GM19452 (cell line): ENCODE data around the gene MAML2.
A peak's percentile ranks its signal among the peaks of the same experiment; 100 is the strongest.

Experiments
- ATAC-seq: cut with Tn5 transposase; IDR thresholded peaks from one replicate; pipeline ENCODE4 v1.9.1; 2021; ENCODE audit not compliant: unreplicated experiment

MAML2 gene

GRCh38 chr11:96215826-96216225 is 127.2 kb downstream of the MAML2 start:
- peak; percentile 4 for ATAC-seq

DNA sequence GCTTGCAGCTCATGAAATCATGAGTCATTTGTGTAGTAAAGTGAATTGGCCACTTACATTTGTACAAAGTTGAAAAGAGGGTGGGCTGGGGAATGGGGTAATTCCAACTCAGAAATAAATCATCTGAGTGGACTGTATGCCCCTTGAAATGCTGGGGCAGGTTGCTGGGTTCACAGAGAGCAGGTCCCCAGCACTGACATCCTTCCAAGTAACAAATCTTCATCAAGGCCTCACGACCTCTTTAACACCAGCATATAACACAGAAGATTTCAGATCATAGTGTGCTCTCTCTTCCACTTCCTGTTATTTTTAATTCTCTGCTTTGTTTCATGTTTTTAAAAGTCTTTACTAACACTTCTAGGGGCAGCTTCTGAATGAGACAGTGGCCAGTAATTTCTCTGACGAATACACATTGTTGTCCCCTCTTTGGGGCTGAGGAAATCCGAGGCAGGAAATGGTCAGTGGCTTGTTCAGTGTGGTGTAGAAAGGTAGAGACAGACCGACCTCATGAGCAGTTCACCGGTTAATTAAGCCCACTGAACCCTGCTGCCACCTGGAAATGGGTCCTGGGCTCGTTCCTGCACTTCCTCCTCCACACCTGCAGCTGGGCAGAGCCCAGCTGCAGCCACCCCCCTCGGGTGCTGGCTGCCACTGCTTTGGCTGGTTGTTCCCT is 127.7 kb downstream of the MAML2 start:
- ATAC-seq, result peak; percentile 82

GRCh38 chr11:96214777-96215109 is 128.3 kb downstream of the MAML2 start:
- ATAC-seq, result no peak

GRCh38 chr11:96213500-96213899 is 129.5 kb downstream of the MAML2 start:
- ATAC-seq, result no peak

DNA sequence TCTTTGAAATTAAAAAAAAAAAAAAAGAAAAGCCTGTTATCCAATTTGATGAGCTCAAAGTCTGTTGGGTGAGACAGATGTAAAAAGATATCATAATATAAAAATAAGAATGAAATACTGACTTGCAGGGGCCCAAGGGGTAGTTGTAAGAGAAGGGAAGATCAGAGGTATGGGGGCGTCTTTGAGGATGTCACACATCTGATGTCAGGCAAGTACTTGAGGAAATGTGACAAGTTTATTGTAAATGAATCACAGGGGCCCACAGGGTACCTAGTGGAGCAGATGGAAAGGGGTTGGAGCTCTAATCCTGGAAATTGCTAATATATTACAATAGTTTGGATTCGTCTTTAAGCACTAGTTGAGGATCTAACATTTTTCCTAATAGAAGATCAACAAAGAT is 131.6 kb downstream of the MAML2 start:
- ATAC-seq, result no peak

GRCh38 chr11:96207459-96208449 is 135.2 kb downstream of the MAML2 start:
- no peak for ATAC-seq

- ATAC-seq, result no peak
These were observed 136.0 kb downstream of the MAML2 start for GRCh38 chr11:96206955-96207354.

GRCh38 chr11:96205460-96205809 is 137.6 kb downstream of the MAML2 start:
- no peak for ATAC-seq

DNA sequence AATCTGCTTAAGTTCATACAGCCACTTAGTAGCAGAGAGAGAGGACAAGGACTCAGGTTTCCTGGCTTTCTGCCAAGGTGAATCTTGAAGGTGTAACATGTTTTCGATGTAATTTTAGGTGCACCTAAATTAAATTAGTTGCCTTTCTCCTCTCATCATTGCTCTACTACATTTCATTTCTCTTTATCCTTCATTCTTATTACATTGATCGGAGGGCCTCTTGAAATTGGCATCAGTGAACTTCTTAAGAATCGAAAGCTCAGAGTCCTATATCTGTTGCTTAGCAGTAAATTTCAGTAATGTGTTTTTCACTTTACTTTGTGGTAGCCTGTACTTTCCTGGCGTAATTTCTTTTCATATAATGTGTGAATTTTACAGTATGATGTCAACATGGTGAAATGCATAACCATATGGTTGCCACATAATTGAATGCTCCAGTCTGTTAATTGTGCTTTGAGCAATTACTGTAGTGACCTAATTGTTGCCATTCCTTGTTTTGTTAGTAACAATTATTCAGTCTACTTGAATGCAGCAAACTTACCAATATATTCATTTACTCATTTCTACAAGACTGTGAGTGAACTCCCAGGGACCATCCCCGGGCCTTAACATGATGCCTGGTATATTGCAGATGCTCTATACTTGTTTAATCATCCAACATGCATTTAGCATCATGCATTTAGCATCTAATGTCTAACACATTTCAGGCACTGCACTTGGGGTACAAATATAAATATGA is 138.1 kb downstream of the MAML2 start:
- ATAC-seq, result no peak

DNA sequence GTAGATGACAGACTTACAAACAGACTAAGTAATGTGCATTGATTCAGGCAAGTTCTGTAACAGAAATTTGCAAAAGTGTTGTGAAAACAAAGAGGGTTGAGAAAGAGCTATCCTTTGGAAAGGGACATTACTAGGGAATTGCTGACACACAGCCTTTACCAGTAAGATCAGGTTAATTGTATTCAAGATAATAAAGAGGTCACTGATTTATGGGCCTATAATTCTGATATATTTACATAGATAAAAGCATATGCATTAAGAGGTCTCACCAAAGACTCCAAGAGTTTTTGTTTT is 138.7 kb downstream of the MAML2 start:
- no peak for ATAC-seq

DNA sequence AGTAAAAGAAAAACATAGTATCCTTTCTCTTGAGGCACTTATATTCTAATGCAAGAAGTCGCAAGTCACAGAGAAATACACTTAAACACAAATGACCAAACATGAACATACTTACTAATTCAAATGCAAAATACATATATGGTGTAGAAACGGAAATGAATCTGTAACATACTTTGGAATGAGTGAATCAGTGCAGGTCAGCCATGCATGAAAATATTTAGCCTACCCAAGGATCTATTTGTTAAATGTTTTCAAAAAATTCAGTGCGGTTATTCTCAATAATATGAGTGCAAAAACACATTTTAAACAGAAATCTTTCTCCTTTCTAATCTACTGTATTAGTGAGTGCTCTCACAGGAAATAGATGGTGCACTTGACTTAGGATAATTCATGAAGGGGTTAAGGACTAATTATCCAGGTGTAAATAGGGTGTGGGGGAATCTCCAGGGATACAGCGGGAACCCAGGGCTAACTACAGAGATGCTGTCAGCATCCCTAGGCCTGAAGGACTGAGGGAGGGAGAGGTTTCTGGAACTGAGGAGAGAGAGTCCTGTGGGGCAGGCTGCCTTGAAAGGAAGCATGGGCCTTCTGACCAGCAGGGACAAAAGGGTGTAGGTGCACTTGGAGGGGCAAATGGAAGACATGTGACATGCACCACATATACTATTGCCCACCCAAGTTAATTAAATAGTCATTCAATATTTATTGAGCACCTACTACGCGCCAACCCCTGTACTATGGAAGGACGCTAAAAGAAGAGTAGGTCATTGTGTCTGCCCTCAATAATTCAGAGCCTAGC is 139.2 kb downstream of the MAML2 start:
- ATAC-seq, result no peak

- no peak for ATAC-seq
These were observed 142.8 kb downstream of the MAML2 start for GRCh38 chr11:96200243-96200642.

DNA sequence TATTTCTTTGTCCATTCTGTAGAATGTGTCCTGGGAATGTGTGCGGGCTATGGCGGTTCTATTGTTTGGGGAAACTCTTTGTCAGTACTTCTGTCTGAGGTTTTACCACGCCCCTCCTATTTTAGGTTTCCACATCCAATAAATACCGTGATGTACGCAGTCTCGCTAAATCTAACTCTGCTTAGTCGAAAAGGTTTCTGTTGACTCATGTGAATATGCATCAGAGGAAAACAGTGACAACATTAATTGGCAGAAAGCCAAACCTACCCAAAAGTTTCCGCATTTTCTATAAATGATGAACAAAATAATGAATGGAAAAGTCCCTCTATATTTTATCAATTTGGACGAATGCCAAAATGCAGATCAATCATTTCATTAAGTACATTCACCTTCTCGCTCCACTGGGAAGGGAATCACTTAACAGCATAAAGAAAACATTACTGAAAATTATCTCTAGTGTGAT is 143.4 kb downstream of the MAML2 start:
- no peak for ATAC-seq

DNA sequence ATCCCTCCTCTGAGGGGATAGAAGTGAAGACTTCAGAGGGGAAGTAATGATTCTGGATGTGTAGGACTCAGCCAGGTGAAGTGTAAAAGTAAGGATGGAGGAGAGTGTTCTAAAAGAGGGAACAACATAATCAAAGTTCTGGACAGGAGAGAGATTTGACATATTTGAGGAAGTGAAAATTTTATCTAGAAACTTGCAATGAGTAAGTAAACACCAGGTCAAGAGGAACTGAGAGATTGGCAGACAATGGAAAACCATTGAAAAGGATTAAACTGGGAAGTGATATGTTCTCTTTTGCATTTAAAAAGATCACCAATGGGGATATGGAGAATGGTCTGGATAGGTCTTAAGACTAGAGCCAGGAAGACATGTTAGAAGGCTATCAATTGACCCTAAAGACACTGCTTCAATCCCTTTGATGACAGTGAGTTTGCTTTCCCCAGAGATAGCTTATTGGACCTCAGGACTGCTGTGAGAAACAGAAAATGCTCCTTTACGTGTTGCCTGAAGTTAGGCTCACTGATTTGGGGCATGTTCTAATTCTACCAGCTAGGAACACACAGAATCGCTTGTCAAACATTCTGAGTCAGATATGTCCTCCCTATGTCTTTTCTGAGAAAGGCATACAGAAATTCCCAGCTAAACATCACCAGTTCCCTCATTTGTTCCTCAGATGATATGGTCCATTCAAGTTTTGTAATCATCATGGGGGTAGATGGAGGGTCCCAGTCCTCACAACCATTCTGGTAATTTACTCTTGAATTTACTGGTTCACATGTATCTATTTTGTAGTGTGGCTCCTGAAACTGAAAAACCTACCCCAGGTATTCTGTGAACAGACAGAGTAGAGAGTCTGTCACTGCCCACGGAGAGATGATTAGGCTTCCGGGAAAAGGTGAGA is 144.9 kb downstream of the MAML2 start:
- peak; percentile 69 for ATAC-seq

GRCh38 chr11:96197103-96197502 is 145.9 kb downstream of the MAML2 start:
- no peak for ATAC-seq

DNA sequence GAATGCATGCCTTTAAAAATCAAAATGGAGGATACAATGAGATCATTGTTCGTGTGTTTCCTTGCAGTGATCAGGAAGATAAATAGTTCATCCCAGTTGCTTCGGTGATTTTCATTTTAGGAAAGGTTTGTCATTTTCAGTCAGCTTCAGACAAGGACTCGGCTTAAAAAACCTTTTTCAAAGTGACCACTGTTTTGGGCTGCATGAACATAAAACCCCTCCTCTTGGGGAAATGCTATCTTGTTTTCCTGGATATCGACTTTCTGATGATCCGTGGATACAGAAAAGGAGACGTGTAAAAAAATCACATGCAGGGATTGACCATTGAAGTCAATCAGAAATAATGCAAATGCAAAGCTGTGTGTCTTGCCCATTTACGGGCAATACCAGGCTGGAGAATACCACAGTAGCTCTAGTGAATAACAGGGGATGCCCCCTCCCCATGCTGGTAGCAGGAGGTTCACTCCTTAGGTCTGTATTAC is 146.8 kb downstream of the MAML2 start:
- no peak for ATAC-seq

- no peak for ATAC-seq
These were observed 147.3 kb downstream of the MAML2 start for GRCh38 chr11:96195671-96196070.

DNA sequence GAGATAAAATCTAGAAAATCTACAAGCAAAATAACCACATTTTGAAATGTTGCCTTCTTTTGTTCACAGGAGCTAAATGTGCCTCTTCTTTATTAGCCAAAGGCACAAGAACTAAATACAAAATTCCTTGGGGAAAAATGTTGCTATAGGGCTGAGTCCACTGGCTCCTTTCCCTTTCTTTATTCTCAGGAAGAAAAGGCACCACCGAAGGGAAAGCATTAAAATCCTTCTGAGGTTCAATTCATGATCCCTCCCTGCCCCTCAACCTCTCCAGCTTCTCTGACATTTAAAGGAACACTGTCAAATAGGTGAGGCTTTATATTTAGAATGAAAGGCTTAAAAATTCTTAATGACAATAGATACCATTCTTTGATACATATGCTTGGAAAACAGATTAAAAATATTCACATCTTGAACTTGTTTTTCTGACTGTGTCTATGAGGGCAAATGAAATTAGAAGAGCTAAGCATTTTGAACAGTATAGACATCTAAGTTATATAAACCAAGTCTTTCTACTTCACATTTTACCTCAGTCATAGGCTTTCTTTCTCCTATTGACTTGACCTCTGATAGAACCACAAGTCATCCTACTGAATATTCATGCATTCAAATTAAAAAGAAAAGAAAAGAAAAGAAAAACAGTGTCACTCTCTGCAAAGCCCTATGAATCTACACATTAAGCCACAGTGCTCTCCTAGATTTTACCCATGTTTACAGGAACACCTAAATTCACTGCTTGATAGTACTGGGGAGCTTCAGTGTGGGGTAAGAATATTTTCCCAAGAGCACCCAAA is 148.2 kb downstream of the MAML2 start:
- no peak for ATAC-seq
